Gastroesophageal sphincter (tissue), 3 donors: Measurements from ENCODE around the gene PLCB1.

ENCODE experiments used
- POLR2A ChIP-seq, 2 donors: fragments of 450-650 bp; IDR thresholded peaks; one replicate each; pipeline ENCODE4 v1.6.1; 2017; ENCODE audit warnings: antibody characterized with exemption in 2 of 2, mild to moderate bottlenecking in 2 of 2, moderate library complexity in 1 of 2
- POLR2AphosphoS5 ChIP-seq: sonication (generic); formaldehyde crosslinking; IDR thresholded peaks from one replicate; pipeline ENCODE4 v1.6.1; 2017; ENCODE audit warnings: antibody characterized with exemption
- TF ChIP-seq, protein P1 (sequence below), 4 experiments: fragments of 200-600 bp in 2 of 4; fragments of 450-650 bp in 2 of 4; sonication (generic) in 1 of 4; IDR thresholded peaks; one replicate each; pipeline ENCODE4 v1.5.1; 2017 to 2019; ENCODE audit warnings: antibody characterized with exemption in 4 of 4, mild to moderate bottlenecking in 2 of 4, moderate library complexity in 2 of 4

GRCh38 chr20:8787090-8787489, 655.0 kb downstream of the PLCB1 start:
- TF ChIP-seq, protein P1, sequence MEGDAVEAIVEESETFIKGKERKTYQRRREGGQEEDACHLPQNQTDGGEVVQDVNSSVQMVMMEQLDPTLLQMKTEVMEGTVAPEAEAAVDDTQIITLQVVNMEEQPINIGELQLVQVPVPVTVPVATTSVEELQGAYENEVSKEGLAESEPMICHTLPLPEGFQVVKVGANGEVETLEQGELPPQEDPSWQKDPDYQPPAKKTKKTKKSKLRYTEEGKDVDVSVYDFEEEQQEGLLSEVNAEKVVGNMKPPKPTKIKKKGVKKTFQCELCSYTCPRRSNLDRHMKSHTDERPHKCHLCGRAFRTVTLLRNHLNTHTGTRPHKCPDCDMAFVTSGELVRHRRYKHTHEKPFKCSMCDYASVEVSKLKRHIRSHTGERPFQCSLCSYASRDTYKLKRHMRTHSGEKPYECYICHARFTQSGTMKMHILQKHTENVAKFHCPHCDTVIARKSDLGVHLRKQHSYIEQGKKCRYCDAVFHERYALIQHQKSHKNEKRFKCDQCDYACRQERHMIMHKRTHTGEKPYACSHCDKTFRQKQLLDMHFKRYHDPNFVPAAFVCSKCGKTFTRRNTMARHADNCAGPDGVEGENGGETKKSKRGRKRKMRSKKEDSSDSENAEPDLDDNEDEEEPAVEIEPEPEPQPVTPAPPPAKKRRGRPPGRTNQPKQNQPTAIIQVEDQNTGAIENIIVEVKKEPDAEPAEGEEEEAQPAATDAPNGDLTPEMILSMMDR (IDR thresholded peaks at IDR 0.05), result no peak
- TF ChIP-seq POLR2AphosphoS5 (no peak), POLR2A (IDR thresholded peaks at IDR 0.05) (no peak)
